ENCODE results near the gene OR10A4.

DNA sequence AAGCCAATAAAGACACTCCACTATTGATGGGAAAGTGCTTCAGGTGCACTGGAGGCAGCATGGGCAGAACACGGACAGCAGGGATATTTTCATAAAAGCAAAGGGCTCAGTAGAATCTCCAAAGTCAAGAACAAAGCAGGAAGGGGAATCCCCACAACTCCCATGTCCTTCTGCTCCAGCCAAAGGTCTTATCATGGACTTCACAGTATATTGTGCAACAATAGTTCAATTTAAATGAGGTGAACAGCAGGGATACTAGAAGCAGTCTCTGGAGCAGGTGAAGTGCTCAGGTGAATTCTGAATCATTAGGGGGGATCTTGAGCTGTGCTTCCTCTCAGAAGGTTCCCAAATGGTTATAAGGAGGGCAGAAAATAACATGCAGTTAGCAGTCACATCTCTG is 22.5 kb downstream of the OR10A4 start:
- TF ChIP-seq, protein P1, sequence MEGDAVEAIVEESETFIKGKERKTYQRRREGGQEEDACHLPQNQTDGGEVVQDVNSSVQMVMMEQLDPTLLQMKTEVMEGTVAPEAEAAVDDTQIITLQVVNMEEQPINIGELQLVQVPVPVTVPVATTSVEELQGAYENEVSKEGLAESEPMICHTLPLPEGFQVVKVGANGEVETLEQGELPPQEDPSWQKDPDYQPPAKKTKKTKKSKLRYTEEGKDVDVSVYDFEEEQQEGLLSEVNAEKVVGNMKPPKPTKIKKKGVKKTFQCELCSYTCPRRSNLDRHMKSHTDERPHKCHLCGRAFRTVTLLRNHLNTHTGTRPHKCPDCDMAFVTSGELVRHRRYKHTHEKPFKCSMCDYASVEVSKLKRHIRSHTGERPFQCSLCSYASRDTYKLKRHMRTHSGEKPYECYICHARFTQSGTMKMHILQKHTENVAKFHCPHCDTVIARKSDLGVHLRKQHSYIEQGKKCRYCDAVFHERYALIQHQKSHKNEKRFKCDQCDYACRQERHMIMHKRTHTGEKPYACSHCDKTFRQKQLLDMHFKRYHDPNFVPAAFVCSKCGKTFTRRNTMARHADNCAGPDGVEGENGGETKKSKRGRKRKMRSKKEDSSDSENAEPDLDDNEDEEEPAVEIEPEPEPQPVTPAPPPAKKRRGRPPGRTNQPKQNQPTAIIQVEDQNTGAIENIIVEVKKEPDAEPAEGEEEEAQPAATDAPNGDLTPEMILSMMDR (conservative IDR thresholded peaks at IDR 0.05 in 1 of 2, IDR thresholded peaks at IDR 0.05 in 1 of 2; ENCODE audit: extremely low read depth in 1 of 2, insufficient read depth in 1 of 2, low read depth in 1 of 2, low read length in 2 of 2) = no peak
- no peak for TF ChIP-seq EZH2 (IDR thresholded peaks at IDR 0.05; ENCODE audit: borderline replicate concordance, low read length)
